GM19467 (cell line): ENCODE results near the gene TMEM123.
A peak's percentile ranks its signal among the peaks of the same experiment; 100 is the strongest.

Experiments
- ATAC-seq: cut with Tn5 transposase; IDR thresholded peaks from one replicate; pipeline ENCODE4 v1.9.1; 2021; ENCODE audit warnings: mild to moderate bottlenecking, moderate library complexity; ENCODE audit not compliant: unreplicated experiment

TMEM123 gene

GRCh38 chr11:102472127-102472526 lies 19.6 kb upstream of the TMEM123 start:
- no peak for ATAC-seq

DNA sequence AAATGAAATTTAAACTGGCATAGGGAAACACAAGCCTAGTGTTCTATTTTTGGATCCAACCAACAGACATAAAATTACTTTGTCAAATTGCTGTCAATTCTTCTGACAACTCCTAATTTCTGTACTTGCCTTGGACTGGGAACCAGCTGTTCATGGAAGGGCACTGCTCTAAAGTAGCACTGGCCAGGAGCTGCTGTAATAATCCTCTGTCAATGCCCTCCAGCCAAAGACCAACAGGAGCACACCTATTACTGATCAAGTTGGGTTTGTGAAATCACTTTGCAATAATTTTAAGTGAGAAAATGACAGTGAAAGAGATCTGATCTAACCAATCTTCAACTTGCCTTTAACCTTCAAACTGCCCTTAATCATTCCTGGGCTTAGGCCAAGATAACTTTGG lies 18.9 kb upstream of the TMEM123 start:
- no peak for ATAC-seq

DNA sequence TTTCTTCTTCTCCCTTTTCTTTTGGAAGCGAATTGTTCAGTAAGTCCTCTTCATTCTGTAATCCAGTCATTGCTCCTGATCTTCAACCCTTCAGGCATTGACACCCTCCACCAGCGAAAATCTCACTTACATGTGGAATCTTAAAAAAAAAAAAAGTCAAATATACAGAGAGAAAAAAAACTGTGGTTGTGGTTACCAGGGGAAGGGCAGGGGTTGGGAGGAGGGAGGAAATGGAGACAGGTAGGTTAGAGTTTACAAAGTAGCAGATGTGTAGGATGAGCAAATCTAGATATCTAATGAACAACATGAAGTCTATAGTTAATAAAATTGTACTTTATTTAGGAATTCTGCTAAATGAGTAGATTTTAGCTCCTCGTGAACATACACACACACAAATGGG lies 17.7 kb upstream of the TMEM123 start:
- ATAC-seq: no peak

DNA sequence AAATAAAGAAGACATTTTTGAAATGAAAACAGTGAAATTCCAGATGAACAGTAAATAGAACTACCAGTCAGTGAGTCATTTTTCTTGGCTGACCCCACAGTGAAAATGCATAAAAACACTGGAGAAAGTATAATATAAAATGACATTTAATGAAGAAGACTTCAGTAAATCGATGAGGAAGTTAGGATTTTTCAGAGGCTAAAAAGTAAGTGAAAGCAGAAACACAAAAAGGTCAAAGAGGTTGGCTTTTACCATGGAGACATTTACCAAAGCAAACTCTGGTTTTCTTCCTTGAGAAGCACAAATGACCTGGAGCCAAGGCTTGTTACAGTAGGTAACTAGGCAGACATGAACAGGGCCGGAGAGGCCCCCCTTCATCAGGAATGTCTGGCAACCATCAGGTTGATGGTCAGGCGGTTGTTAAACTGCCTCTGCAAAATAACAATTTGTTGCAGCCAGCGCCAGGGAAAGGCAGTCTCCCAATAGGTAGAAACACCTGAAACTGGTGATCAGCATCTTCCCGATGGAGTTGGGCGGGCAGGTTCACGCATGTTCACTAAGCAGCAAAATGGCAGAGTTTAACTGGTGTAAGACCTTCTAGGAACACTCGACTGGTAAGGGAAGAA lies 16.7 kb upstream of the TMEM123 start:
- no peak for ATAC-seq

- no peak for ATAC-seq
Observed at GRCh38 chr11:102468616-102469195, 16.1 kb upstream of the TMEM123 start.

GRCh38 chr11:102467853-102468580 lies 15.5 kb upstream of the TMEM123 start:
- ATAC-seq: no peak

DNA sequence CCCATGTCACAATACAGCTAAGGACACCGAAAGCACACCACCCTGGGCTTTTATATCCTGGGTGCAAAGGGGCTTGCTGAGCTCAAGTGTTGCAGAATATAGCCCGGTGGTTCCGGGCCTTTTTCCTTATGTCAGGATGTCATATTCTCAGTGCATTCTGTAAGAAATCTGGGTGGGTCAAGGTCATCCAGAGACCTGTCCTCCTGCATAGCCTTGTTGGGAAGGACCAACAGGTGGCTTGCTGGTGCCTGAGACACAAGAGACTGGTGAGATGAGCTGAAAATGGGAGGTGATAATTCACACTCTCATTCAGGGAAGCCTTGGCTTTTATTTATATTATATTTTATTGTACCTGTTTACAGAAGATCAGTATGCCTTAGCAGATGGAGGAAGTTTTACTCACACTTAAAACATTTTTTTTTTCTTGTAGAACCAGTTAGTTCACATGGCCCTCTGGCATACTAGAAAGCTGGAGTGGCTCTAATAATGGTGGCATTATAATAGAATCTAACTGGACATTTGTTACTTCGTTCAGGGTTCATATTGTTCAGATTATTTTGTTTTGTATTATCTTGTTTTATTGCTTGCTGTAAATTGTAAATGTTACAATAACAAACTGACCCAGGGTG lies 14.6 kb upstream of the TMEM123 start:
- no peak for ATAC-seq

DNA sequence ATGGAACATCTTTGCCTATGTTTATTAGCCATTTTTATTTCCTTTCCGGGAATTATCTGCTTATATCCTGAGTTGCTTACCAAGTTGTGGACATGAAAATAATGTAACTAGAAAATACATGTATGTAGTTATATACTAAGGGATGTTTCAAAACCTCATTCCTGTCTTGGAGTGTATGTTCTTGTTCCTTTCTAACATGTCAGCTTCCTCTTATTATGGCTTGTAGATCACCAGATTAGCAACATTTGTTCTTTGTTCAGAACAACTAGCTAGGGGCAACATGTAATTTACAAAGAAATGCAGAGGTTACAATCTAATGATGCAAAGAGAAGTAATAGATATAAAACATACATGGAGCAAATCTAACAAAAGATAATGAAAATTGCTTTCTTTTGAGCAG lies 13.1 kb upstream of the TMEM123 start:
- ATAC-seq: no peak

GRCh38 chr11:102464859-102465500 lies 12.4 kb upstream of the TMEM123 start:
- no peak for ATAC-seq

DNA sequence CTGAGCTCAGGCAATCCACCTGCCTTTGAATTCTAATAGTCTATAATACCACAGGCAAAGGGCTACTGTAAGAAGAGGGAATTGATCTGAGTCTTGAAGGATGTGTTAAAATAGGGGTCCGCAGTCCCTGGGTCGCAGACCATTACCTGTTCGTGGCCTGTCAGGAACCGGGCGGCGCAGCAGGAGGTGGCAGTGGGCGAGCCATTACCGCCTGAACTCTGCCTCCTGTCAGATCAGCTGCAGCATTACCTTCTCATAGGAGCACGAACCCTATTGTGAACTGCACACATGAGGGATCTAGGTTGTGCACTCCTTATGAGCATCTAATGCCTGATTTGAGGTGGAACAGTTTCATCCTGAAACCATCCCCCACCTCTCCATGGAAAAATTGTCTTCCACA lies 11.5 kb upstream of the TMEM123 start:
- ATAC-seq: no peak

GRCh38 chr11:102462610-102463009 lies 10.0 kb upstream of the TMEM123 start:
- ATAC-seq: no peak

DNA sequence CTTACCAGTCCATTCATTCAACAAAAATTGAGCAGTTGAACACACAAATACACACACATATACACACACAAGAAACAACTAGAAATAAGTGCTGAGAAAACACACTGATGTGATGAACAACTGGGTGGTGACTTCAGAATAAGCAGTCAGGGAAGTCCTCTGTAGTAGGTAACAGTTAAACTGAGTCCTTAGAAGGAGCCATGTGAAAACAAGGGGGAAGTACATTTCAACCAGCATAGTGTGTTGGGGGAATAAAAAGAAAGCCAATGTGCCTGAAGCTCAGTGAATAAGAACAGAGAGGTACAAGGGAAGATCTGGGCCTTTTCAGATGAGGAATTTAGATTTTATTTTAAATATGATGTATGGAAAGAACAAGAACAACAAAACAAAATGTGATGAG lies 6.8 kb upstream of the TMEM123 start:
- ATAC-seq: no peak

GRCh38 chr11:102458548-102458947 lies 6.0 kb upstream of the TMEM123 start:
- ATAC-seq: no peak

- no peak for ATAC-seq
Observed at GRCh38 chr11:102457865-102458264, 5.3 kb upstream of the TMEM123 start.

DNA sequence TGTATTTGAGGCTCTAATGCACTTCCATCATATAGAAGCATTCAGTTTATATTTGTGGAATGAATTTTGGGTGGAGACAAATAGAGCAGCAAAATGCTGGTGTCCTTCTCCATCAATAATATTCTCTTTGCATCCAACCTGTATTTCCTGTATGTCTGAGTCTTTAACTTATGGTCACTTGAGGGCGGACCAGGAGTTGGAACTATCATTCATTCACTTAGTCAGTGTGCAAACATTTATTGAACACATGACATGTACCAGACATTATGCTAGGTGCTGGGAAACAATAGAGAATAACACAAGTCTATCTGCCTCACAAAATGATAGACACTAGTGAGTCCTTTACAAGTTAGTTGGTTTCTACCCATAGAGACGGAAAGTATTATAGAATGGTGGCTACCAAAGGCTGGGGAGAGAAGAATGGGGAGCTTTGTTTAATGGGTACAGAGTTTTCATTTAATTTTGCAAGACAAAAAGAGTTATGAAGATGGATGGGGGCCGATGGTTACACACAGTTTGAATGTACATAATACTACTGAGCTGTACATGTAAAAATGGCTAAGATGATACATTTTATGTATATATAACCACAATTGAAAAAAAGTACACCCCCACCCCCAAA lies 4.6 kb upstream of the TMEM123 start:
- no peak for ATAC-seq

- ATAC-seq: no peak
Observed at GRCh38 chr11:102456381-102456780, 3.8 kb upstream of the TMEM123 start.

- ATAC-seq: no peak
Observed at GRCh38 chr11:102453921-102454320, 1.4 kb upstream of the TMEM123 start.

- no peak for ATAC-seq
Observed at GRCh38 chr11:102453302-102453695, 734 bp upstream of the TMEM123 start.

DNA sequence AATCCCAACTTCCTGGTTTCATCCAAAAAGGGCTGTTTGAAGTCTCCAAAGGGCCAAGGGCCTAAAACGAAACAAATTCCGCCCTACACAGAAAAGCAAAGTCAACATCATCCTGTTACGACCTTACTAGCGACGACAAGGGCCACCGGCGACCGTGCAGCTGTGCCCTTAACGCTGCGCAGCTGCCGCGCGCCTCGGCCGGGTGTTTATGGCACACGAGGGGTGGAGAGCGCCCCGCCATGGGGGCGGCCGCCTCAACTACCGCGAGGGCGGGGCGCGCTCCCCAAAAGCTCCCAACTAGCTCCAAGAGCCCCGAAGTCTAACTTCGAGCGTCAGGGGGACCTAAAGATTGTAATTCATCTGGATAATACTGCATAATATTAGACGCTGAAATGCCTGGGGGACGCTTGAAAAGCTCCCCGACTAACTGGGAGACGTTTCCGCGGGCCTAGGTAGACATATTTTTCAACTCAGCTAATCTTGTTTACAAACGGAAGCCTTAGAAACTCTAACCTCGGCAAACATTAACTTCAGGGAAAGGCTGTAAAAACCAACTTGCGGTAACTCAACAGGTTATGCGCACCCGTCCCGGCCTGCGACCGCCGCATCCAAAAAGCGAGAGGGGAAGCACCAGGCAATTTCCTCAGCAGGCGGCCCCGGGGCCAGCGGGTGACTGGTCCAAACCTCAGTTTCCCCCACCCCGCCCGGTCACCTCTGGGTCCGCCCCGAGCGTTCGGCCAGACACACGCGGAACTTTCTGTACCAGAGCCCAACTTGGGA lies 694 bp downstream of the TMEM123 start:
- peak; percentile 52 for ATAC-seq

DNA sequence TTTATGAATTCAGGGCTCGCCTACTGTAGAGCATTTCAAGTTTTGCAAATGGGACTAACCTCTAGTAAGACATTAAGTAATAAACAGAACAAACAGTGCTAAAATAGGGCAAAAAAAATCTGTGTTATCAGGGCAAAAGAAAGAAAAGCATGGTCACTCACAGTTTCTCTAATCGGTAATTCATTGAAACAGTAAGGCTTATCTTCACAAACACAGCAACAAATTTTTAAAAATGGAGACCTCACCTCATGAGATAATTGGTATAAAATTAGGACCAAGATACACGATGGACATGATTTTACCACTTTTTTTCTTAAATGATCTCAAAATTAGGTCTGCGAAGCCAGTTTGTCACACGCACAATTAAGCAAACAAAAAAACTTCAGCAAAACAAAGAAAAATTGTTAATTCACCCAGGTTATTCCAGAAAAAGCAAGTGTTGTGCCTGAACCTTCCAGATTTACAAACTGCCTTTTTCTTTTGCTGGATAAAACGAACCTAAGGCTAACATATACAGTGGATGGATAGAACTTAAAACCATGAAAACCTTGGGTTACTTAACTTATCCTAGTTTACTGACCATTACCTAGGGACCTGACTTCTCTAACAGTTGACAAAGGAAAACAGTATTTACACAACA lies 1.4 kb downstream of the TMEM123 start:
- ATAC-seq: no peak
